DMS153 treated with DMSO at 0.1 percent for 48 hours (cell line): Measurements from ENCODE around the gene MEOX2.

Experiments
- DNase-seq: peaks from one replicate; lab custom pipeline; 2025; ENCODE audit not compliant: unreplicated experiment; lab: John Stamatoyannopoulos, UW

Gene MEOX2

DNA sequence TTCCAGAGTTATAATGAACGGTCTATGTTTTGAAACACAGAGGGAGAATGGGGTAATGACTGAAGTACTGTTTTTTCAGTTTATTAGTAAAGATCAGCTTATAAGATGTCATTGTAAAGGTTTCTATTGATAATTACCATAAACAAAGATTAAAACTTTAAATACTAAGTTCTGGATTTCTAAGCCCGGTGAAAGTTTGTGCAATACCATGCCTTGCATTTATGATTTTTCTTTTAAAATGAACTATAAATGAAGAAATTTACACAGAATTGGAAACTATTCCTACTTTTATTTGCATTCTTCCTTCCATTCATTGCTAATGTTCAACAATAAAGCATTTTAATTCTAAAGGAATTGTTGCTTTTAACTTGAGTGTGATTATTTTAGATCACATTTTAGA is 4.9 kb downstream of the MEOX2 start:
- no peak for DNase-seq

DNA sequence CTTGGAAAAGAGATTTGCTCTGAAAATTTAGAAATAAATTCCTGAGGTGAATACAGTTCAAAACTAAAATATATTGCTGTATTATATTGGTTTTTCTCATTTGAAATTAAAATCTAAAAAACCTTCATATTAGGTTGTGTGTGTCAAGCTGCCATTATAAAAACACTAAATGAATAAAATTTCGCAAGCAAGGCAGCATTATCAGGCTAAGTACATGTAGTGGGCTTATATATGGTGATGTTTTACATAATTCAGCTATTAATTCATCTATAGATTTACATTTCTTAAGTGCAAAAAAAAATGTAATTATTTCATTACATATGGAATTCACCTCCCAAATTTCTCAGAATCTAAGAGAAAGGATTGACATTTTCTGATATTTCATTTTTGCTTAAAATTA is 5.3 kb downstream of the MEOX2 start:
- no peak for DNase-seq

DNA sequence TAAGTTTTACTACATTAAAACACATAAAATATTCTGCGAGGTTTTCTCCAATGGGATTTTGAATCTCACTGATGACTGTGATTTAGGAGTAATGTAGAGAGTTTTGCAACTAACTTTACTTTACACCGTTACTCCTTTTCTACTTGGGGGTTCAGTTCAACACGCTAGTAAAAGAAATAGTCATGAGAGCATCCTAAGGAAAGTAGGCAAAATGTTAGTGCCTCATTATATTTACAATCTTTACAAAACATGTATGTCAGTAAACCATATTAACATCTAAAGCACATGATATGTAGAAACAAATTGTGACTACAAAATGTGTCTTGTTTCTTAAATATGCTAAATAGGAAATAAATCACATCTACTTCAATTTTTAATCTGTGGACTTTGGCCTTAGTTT is 6.0 kb downstream of the MEOX2 start:
- no peak for DNase-seq

- no peak for DNase-seq
Measured at GRCh38 chr7:15679306-15679705, 7.2 kb downstream of the MEOX2 start.

DNA sequence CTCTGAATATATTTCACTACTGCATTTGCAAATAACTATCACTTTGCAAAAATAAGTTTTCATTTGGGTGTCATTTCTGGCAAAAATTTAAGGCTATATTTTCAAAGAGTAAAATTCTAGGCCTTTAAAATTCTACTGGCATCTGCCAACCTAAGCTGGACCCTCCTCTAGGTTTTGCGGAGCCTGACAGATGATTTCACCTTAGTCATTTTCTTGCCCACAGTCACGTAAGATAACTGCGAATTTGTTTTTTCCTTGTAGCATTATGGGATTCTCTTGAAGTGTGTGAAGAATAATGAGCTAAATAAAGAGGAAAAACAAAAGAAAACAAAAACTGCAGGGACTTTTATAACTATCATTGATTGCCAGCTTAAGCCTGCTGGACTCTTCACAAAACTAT is 7.8 kb downstream of the MEOX2 start:
- no peak for DNase-seq

DNA sequence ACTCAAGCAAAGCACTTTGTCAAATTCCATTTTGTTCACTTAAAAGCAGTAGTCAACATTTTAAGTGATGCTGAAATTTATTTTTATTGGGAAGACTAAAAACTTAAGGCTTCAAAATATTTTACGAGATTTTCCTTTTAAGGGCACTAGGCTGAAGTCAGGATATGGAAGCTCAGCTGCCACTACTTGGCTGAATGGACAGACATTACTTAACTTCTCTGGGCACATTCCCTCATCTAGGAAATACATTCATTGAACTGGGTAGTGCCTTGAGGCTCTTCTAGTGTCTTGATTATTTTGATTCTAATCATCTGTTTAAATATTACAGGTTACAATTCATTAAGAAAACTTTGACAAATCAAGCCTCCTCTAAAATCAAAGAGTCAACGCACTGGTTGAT is 11.1 kb downstream of the MEOX2 start:
- DNase-seq = no peak

DNA sequence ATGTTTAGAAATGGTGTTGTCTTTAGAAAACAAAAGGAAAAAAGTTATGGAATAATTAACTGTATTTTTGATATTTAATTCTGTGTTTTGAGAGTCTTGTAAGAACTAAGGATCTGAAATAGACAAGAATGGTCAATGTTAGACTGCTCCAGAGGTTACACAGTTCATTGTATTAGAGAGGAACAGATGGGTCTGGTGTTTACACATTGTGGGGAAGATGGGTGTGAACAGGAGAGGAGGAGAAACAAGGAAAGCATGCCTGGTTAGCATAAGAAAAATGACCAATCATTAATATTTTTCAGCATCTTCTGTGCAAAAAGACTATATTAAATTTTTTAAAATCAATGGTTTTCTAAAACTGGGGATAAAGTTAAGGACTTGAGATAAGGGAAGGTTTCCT is 11.9 kb downstream of the MEOX2 start:
- DNase-seq = no peak

GRCh38 chr7:15669443-15670090 is 16.9 kb downstream of the MEOX2 start:
- DNase-seq = no peak

DNA sequence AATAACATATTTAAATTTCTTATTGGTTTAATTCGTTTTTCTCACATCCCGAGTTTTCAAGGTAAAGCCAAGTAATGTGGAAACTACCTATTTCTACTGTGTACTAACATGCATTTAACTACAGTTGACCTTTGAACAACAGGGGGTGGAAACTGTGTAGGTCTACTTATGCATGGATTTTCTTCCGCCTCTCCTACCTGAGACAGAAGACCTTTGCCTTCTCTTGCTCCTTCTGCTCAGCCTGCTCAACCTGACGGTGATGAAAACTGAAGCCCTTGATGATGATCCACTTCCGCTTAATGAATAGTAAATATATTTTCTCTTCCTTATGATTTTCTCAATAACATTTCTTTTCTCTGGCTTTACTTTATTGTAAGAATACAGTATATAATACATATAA is 18.5 kb downstream of the MEOX2 start:
- DNase-seq = no peak

GRCh38 chr7:15662451-15662850 is 24.0 kb downstream of the MEOX2 start:
- no peak for DNase-seq

DNA sequence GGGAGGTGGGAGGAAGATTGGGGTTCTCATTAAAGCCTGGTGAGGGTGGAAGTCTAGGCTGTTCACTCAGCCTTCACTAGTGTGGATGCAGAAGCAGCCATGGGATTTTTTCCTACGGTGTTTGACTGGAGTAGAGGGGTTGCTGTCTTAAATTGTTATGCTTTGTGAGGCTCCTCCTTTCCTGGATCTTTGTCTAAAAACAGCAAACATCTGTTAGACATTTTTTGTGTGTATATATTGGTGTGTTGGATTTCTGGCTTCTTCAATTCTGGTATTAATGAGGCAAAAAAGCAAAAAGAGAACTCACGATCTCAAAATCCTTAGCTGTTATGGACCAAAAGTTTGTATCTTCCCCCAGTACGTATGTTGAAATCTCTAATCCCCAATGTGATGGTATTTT is 28.2 kb downstream of the MEOX2 start:
- no peak for DNase-seq

DNA sequence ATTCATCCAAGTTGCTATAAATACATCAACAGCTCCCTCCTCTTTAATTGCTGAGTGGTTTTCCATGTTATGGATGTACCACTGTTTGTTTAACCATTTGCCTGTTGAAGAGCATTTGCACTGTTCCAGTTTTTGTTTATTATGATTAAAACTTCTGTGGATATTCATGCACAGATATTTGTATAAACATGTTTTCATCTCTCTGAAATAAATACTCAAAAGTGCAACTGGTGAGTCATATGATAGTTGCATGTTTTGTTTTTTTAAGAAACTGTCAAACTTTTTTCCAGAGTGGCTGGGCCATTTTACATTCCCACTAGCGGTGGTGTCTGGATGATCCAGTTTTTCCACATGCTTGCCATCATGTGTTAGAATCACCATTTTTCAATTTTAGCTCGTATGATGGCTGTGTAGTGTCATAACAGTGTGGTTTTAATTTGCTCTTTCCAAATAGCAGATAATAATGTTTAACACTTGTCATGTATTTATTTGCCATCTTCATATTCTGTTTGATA is 33.6 kb downstream of the MEOX2 start:
- DNase-seq = no peak

- DNase-seq = no peak
Measured at GRCh38 chr7:15651693-15652092, 34.8 kb downstream of the MEOX2 start.

DNA sequence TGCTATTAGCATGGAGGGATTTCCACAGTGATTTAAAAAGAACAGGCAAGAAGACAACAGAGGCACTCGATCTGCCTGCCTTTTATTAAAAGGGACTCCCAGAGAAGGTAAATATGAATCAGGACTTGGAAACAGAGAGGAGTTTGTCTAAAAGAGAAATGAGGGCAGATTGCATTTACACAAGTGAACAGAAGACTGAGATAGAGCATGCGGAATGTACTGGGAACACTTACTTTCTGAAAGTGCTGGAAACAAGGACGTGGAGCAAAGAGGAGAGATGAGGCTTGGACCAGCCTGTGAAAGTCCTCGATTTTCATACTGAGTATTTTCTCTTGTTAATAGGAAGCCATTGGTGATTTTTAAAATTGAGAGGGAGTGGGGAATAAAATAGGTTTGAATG is 35.7 kb downstream of the MEOX2 start:
- no peak for DNase-seq

DNA sequence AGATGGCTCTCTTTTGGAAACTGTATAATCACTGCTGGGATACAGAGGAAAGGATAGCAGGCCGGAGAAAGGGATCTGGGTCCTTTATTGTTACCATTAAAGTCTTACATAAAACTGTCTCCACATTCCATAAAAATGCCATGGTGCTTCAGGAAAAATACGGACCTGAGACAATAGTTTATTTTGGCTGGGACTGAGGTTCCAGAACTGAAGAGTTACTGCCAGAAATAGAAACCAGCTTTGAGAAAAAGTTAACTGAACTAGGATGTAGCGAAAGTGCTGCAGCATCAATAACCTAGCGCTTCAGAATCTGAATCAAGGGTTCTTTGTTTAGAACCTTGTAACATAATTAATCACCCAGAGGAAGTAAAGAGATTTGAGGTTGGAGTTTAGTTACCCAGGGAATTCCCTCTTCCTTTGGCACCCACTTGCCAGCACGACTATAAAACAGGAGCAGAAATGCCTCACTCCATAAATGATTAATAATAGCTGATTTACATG is 38.0 kb downstream of the MEOX2 start:
- DNase-seq = no peak

- no peak for DNase-seq
Measured at GRCh38 chr7:15647309-15647708, 39.2 kb downstream of the MEOX2 start.

GRCh38 chr7:15643000-15643705 is 43.3 kb downstream of the MEOX2 start:
- DNase-seq = no peak

GRCh38 chr7:15628876-15629275 is 57.6 kb downstream of the MEOX2 start:
- DNase-seq = no peak

GRCh38 chr7:15626041-15626440 is 60.4 kb downstream of the MEOX2 start:
- no peak for DNase-seq

GRCh38 chr7:15625466-15625865 is 61.0 kb downstream of the MEOX2 start:
- no peak for DNase-seq

DNA sequence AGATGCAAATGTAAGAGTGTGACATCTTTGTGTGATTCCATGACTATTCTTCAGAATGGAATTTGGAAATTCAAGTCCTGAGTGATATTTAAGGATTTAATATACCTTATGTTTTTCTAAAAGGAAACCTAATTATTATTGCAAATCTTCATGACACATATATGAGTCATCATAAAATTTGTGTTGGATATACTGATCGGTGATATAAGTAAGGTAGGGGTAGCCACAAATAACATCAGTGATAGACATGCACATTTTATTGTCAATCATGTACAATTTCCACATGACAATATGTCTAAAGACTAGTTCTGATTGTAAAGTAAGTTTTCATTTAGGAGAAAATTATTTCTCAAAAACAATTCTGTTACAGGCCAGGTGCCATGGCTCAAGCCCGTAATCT is 65.0 kb downstream of the MEOX2 start:
- DNase-seq = no peak

DNA sequence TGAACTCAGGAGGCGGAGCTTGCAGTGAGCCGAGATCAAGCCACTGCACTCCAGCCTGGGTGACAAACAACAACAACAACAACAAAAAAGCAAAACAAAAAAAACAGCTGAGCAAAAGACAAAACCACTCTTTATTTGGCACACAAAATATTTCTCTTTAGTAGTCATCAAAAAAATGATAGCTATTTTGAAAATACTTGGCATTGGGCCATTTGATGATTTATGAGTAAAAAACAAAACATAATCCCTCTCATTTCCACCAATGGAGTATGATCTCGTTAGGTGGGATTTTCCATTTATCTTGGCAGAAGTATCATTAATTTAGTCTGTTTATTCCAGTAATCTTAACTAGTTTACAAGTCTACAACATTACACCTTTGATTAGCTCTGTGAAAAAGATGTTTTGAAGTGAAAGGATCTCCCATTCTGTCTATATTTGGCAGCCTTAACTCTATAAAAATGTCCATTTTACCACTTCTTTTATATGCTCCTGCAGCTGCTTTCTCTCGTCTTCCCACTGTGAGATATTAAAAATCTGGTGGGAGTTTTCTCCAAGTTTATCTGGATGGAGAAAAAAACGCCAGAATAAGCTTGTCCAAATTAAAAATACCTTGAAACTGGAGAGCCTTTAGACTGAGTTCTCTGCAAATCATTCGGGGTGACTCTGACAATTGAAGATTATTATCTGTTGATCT is 65.8 kb downstream of the MEOX2 start:
- DNase-seq = no peak
